Heart right ventricle (tissue), 16 donors: ENCODE results near the gene RNASET2. TPM values are rescaled to one million over a fixed set of nuclear protein-coding genes. Genes with fewer than 3 reads are reported as not detected.
A peak's percentile ranks its signal among the peaks of the same experiment; 100 is the strongest.

Source experiments
- ATAC-seq, 8 donors: fragments of 200-7000 bp; cut with Tn5 transposase; one replicate each; pipeline ENCODE4 v1.9.1; 2020; ENCODE audit warnings: mild to moderate bottlenecking in 8 of 8, moderate library complexity in 8 of 8, moderate number of reproducible peaks in 1 of 8
- DNase-seq, 2 donors: peaks; one replicate each; pipeline ENCODE4 v3.0.0-alpha.2; 2020
- H3K27ac ChIP-seq, 10 donors: fragments of 200-600 bp; sonication (generic) in 2 of 10; one replicate each; pipeline versions ENCODE4 v1.5.0 to v1.8.0; 2020 to 2022; ENCODE audit warnings: mild to moderate bottlenecking in 3 of 10
- H3K27me3 ChIP-seq, 7 donors: fragments of 200-600 bp; one replicate each; pipeline ENCODE4 v1.8.0; 2021 to 2022; ENCODE audit warnings: mild to moderate bottlenecking in 2 of 7
- H3K36me3 ChIP-seq, 9 donors: fragments of 200-600 bp; sonication (generic) in 1 of 9; one replicate each; pipeline versions ENCODE4 v1.5.0 to v1.8.0; 2020 to 2022; ENCODE audit warnings: mild to moderate bottlenecking in 2 of 9
- H3K4me1 ChIP-seq, 9 donors: fragments of 200-600 bp; sonication (generic) in 1 of 9; one replicate each; pipeline versions ENCODE4 v1.5.0 to v1.8.0; 2020 to 2022; ENCODE audit warnings: mild to moderate bottlenecking in 4 of 9
- H3K4me3 ChIP-seq, 10 donors: fragments of 200-600 bp; sonication (generic) in 2 of 10; one replicate each; pipeline versions ENCODE4 v1.5.0 to v1.8.0; 2020 to 2022; ENCODE audit warnings: mild to moderate bottlenecking in 7 of 10, moderate library complexity in 2 of 10
- H3K9me3 ChIP-seq, 11 donors: fragments of 200-600 bp in 10 of 11; sonication (generic) in 2 of 11; one replicate each; pipeline versions ENCODE4 v1.5.0 to v1.8.0; 2013 to 2022; ENCODE audit warnings: mild to moderate bottlenecking in 2 of 11, control low read depth in 1 of 11, moderate library complexity in 1 of 11
- CTCF ChIP-seq, 9 donors: fragments of 200-600 bp; sonication (generic) in 2 of 9; IDR thresholded peaks; one replicate each; pipeline versions ENCODE4 v1.5.0 to v1.8.0; 2021 to 2022; ENCODE audit warnings: antibody characterized with exemption in 9 of 9, mild to moderate bottlenecking in 5 of 9, moderate library complexity in 1 of 9
- WGBS, 2 donors: extraction: QIAGEN DNeasy Blood & Tissue Kit; methylation state at CpG; one replicate each; pipeline ENCODE4 v1.1.7; 2013; ENCODE audit warnings: inconsistent platforms in 1 of 2; 5-methylcytosine and 5-hydroxymethylcytosine counted together
- intact Hi-C, 10 donors: fragments of 100-400 bp; cut with DNase I; formaldehyde crosslinking; loops; one replicate each; pipeline versions ENCODE4 v1.11.1 to v1.14.2; 2022
- polyA plus RNA-seq, 2 donors: library from polyadenylated mRNA; stranded (reverse); fragments of 200-250 nt; gene quantifications; one replicate each; pipeline ENCODE4 v1.2.3, GENCODE V29; 2013
- total RNA-seq, 10 donors: library from RNA; stranded (reverse); fragmentation: NEBNext Ultra II Directional in 3 of 10; extraction: Animal tissue kit (Norgen Biotek cat#: 25700) in 3 of 10; gene quantifications; one replicate each; pipeline versions ENCODE4 v1.2.1 to v1.2.4, GENCODE V29; 2021 to 2023
- donor health status: Arrhythmogenic right ventricular cardiomyopathy.
- donor health status: ischemic (EF 13 %, LVEDD 7.1; RV severe dilation, severe dysfunction).
- donor health status: healthy with polysubstance abuse.
- donor health status: DM: no; HTN: yes; CAD: no.
- donor health status: DM: no; HTN: no; CAD: no.
- donor health status: ischemic (EF 25% LVEDD 6.9; RV normal size, moderate dysfunction).
- donor health status: ischemic (EF 25% LVEDD 5.7; RV mildly dilated, moderate dysfunction).
- donor health status: healthy.
- donor health status: DM: yes; HTN: yes; CAD: no.
- donor health status: Ischemic cardiomyopathy.
- donor health status: ischemic (EF 35%, LVEDD 5.7; RV mildly dilated, moderate dysfunction).
- donor health status: nonischemic (EF 11% LVEDD 7.7; RV severe dilation, severe dysfunction).
- donor health status: DM: yes; HTN: yes; CAD: no.
- donor health status: PGD.
- donor health status: ischemic (EF 29% LVEDD 5.4; RV normal size, mild dysfunction).
- donor health status: nonischemic (EF 23%, LVEDD 6.1; RV moderate dilation, normal function).

Gene RNASET2
- total and polyA plus RNA-seq, 12 donors = 7.1 to 44.3 (median 12.1) TPM

- H3K27me3 ChIP-seq = no peaks in the 10 kb centered on the region
- intact Hi-C loops = no loop called here
- H3K9me3 ChIP-seq = no peaks in the 10 kb centered on the region
- H3K4me1 ChIP-seq = peaks cover 0 to 20% (median 0%) of the 10 kb centered on the region in 9 donors
- H3K4me3 ChIP-seq = no peak overlapping the region
- no peak for ATAC-seq
- DNase-seq = no peak
- no peak for TF ChIP-seq CTCF (IDR thresholded peaks at IDR 0.05)
- H3K27ac ChIP-seq = no peak overlapping the region
- H3K36me3 ChIP-seq = no peaks in the 10 kb centered on the region
- 93 to 94% methylated on average over 7 of the region's 7 CpGs for WGBS, 2 donors
Observed at GRCh38 chr6:166910601-166911000, 45.7 kb downstream of the RNASET2 start.

- ATAC-seq (no peak), DNase-seq (no peak)
- Histone ChIP-seq H3K4me3 (no peak overlapping the region), H3K36me3 (no peaks in the 10 kb centered on the region), H3K4me1 (peaks cover 0 to 20% (median 5%) of the 10 kb centered on the region in 9 donors), H3K27ac (no peak overlapping the region), H3K27me3 (peaks cover 0 to 12% (median 0%) of the 10 kb centered on the region in 7 donors), H3K9me3 (no peaks in the 10 kb centered on the region)
- WGBS, 2 donors = 75 to 81% methylated on average over 2 of the region's 2 CpGs
- no peak for TF ChIP-seq CTCF (IDR thresholded peaks at IDR 0.05)
- intact Hi-C loops = no loop called here
Observed at GRCh38 chr6:166908811-166909210, 47.5 kb downstream of the RNASET2 start.

- Histone ChIP-seq H3K4me3 (no peak overlapping the region), H3K36me3 (no peaks in the 10 kb centered on the region), H3K9me3 (no peaks in the 10 kb centered on the region), H3K27ac (no peak overlapping the region), H3K27me3 (peaks cover 0 to 17% (median 0%) of the 10 kb centered on the region in 7 donors), H3K4me1 (peaks cover 0 to 20% (median 7%) of the 10 kb centered on the region in 9 donors)
- intact Hi-C loops = no loop called here
- DNase-seq (no peak), ATAC-seq (no peak)
- TF ChIP-seq CTCF (IDR thresholded peaks at IDR 0.05) = no peak
- 81 to 87% methylated on average over 20 of the region's 20 CpGs for WGBS, 2 donors
Observed at GRCh38 chr6:166907871-166908806, 48.2 kb downstream of the RNASET2 start.

GRCh38 chr6:166907373-166907841 is 48.9 kb downstream of the RNASET2 start:
- no peak for TF ChIP-seq CTCF (IDR thresholded peaks at IDR 0.05)
- ATAC-seq (no peak), DNase-seq (no peak)

More at GRCh38 chr6:166907373-166907841, 48.9 kb downstream of the RNASET2 start:
- intact Hi-C loops = no loop called here
- 88 to 93% methylated on average over 8 of the region's 8 CpGs for WGBS, 2 donors
- Histone ChIP-seq H3K27ac (peak overlapping the region in 1 of 10 donors; percentile 40), H3K4me1 (peaks cover 0 to 20% (median 7%) of the 10 kb centered on the region in 9 donors), H3K27me3 (peaks cover 0 to 17% (median 0%) of the 10 kb centered on the region in 7 donors), H3K4me3 (no peak overlapping the region), H3K36me3 (no peaks in the 10 kb centered on the region), H3K9me3 (no peaks in the 10 kb centered on the region)
